Natural killer cell (primary cell): ENCODE results near the gene YPEL1. TPM values are rescaled to one million over a fixed set of nuclear protein-coding genes. Genes with fewer than 3 reads are reported as not detected.
A peak's percentile ranks its signal among the peaks of the same experiment; 100 is the strongest.
"Not testable (repeated sequence)": the region's sequence is repeated elsewhere in the genome, so short reads cannot be mapped to it uniquely, and the experiment has no call there.

Source experiments
- ATAC-seq, 3 donors: fragments of 150-1000 bp in 2 of 3; fragments of 200-7000 bp in 1 of 3; cut with Tn5 transposase; 1 replicate in 1 of 3; 2 replicates in 2 of 3; pipeline ENCODE4 v1.10.0; 2021; ENCODE audit warnings: mild to moderate bottlenecking in 2 of 3, moderate library complexity in 2 of 3
- DNase-seq, 2 donors: peaks; one replicate each; pipeline versions ENCODE4 v3.0.0 to v3.0.0-alpha.2; 2013 to 2021; ENCODE audit warnings: mixed read lengths in 1 of 2
- H3K27ac ChIP-seq: one replicate; pipeline ENCODE4 v1.5.1; 2013; ENCODE audit warnings: mild to moderate bottlenecking, low read length
- H3K27me3 ChIP-seq: one replicate; pipeline ENCODE4 v1.6.1; 2013; ENCODE audit warnings: low read length; ENCODE audit not compliant: control insufficient read depth, insufficient read depth
- H3K36me3 ChIP-seq: one replicate; pipeline ENCODE4 v1.6.1; 2013; ENCODE audit warnings: low read length; ENCODE audit not compliant: control insufficient read depth, insufficient read depth
- H3K4me1 ChIP-seq: one replicate; pipeline ENCODE4 v1.6.1; 2013; ENCODE audit warnings: low read length; ENCODE audit not compliant: control insufficient read depth, insufficient read depth
- H3K4me3 ChIP-seq: one replicate; pipeline ENCODE4 v1.5.1; 2013; ENCODE audit warnings: low read length
- H3K9me3 ChIP-seq: one replicate; pipeline ENCODE4 v1.6.1; 2013; ENCODE audit warnings: low read length; ENCODE audit not compliant: control insufficient read depth, insufficient read depth
- H3K27ac Mint-ChIP-seq, 2 donors: one replicate each; pipeline ENCODE4 v1.8.0; 2022; ENCODE audit warnings: mild to moderate bottlenecking in 2 of 2, mixed read lengths in 2 of 2, moderate library complexity in 1 of 2
- H3K27me3 Mint-ChIP-seq, 2 donors: one replicate each; pipeline ENCODE4 v1.8.0; 2022; ENCODE audit warnings: low read depth in 2 of 2, mixed read lengths in 2 of 2
- H3K36me3 Mint-ChIP-seq: one replicate; pipeline ENCODE4 v1.8.0; 2022; ENCODE audit warnings: mixed read lengths
- H3K4me1 Mint-ChIP-seq, 2 donors: one replicate each; pipeline ENCODE4 v1.8.0; 2022; ENCODE audit warnings: mixed read lengths in 2 of 2
- H3K4me3 Mint-ChIP-seq: one replicate; pipeline ENCODE4 v1.8.0; 2022; ENCODE audit warnings: mild to moderate bottlenecking, moderate library complexity, mixed read lengths
- H3K9me3 Mint-ChIP-seq, 2 donors: one replicate each; pipeline ENCODE4 v1.8.0; 2022; ENCODE audit warnings: mixed read lengths in 2 of 2
- CTCF ChIP-seq: fragments of 200-600 bp; IDR thresholded peaks from one replicate; pipeline ENCODE4 v1.8.0; 2022; ENCODE audit warnings: antibody characterized with exemption
- WGBS: methylation state at CpG from one replicate; pipeline ENCODE4 v1.1.7; 2013; ENCODE audit warnings: missing lambda C conversion rate; ENCODE audit not compliant: insufficient coverage; 5-methylcytosine and 5-hydroxymethylcytosine counted together
- intact Hi-C: fragments of 100-400 bp; cut with micrococcal nuclease; formaldehyde crosslinking; loops from one replicate; pipeline ENCODE4 v1.14.2; 2022
- total RNA-seq, 4 donors: library from RNA; stranded (reverse); fragments of 120-200 nt in 1 of 4; gene quantifications; one replicate each; pipeline versions ENCODE4 v1.2.3 to v1.2.4, GENCODE V29; 2013 to 2022

YPEL1 gene
- total RNA-seq, 3 donors from 2014 or later (not counting 1 experiment from before 2014, with no cell fraction given), result 59.9 to 86.3 (median 68.8) TPM

DNA sequence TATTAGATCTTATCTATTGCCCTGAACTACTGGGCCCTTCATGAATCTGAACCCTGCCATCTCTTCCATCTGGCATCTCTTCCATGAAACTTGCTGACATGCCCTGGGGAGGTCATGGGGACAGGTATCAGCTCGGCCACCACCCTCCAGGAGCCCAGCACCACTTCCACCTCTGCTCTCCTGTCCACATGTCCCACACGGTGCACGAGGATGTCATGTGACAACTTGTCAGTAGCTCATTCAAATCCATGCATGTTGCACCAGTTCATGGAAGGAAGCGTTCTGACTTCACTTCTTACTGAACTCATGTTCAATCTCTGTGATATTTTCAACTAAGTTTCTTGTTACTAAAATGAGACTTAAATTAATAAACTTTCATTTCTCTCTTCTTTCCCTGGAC, 16.6 kb downstream of the YPEL1 start:
- Mint-ChIP-seq H3K27ac (peak overlapping the region; percentile 75 to 78), H3K27me3 (no peaks in the 10 kb centered on the region), H3K36me3 (no peaks in the 10 kb centered on the region), H3K9me3 (no peaks in the 10 kb centered on the region), H3K4me3 (no peak overlapping the region), H3K4me1 (peaks cover 23 to 32% of the 10 kb centered on the region in 2 donors)
- intact Hi-C loops, result no loop called here
- Histone ChIP-seq H3K4me3 (no peak overlapping the region), H3K27ac (no peak overlapping the region), H3K27me3 (no peaks in the 10 kb centered on the region), H3K9me3 (no peaks in the 10 kb centered on the region), H3K4me1 (peaks cover 3% of the 10 kb centered on the region), H3K36me3 (peaks cover 4% of the 10 kb centered on the region)
- no peak for TF ChIP-seq CTCF
- ATAC-seq (no peak), DNase-seq (no peak)
- 49% methylated on average over 4 of the region's 4 CpGs for WGBS

DNA sequence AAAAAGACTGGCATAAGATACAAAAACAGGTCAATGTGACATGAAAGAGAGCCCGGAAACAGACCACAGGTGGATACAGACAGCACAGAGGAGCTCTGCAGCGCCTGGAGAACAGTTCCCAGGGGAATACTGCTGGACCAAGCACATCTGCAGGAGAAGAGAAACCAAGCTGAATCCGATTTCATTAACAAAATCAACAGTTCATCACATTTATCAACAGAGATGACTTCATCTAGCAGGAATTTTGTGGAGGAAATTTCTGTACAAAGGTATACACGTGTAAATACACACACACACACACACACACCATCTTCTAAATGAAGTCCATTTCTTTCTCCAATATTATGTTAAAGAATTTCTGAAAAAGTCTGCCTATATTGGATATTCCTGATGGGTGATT, 17.1 kb downstream of the YPEL1 start:
- intact Hi-C loops, result no loop called here
- H3K9me3 Mint-ChIP-seq, result no peaks in the 10 kb centered on the region
- no peak overlapping the region for H3K27ac ChIP-seq
- ATAC-seq (no peak), DNase-seq (no peak)
- H3K4me1 ChIP-seq, result peaks cover 3% of the 10 kb centered on the region
- no peaks in the 10 kb centered on the region for H3K36me3 Mint-ChIP-seq
- no peaks in the 10 kb centered on the region for H3K9me3 ChIP-seq
- H3K4me3 Mint-ChIP-seq, result no peak overlapping the region
- H3K36me3 ChIP-seq, result peaks cover 7% of the 10 kb centered on the region
- peaks cover 24 to 35% of the 10 kb centered on the region in 2 donors for H3K4me1 Mint-ChIP-seq
- peak overlapping the region; percentile 75 to 78 for H3K27ac Mint-ChIP-seq
- no peak overlapping the region for H3K4me3 ChIP-seq
- no peaks in the 10 kb centered on the region for H3K27me3 ChIP-seq
- no peaks in the 10 kb centered on the region for H3K27me3 Mint-ChIP-seq
- TF ChIP-seq CTCF, result no peak
- WGBS, result 93% methylated on average over 3 of the region's 4 CpGs

- H3K36me3 ChIP-seq, intact Hi-C loops, H3K36me3 Mint-ChIP-seq, H3K27me3 ChIP-seq, H3K9me3 Mint-ChIP-seq, H3K9me3 ChIP-seq, H3K27me3 Mint-ChIP-seq, H3K4me3 ChIP-seq, H3K4me3 Mint-ChIP-seq, ATAC-seq, DNase-seq, H3K27ac ChIP-seq: not testable (repeated sequence)
- Mint-ChIP-seq H3K4me1 (peaks cover 29 to 39% of the 10 kb centered on the region in 2 donors), H3K27ac (peak overlapping the region; percentile 12 to 14)
- peaks cover 10% of the 10 kb centered on the region for H3K4me1 ChIP-seq
- 98% methylated on average over 10 of the region's 15 CpGs for WGBS
These were observed 19.0 kb downstream of the YPEL1 start for GRCh38 chr22:21716395-21717122.

DNA sequence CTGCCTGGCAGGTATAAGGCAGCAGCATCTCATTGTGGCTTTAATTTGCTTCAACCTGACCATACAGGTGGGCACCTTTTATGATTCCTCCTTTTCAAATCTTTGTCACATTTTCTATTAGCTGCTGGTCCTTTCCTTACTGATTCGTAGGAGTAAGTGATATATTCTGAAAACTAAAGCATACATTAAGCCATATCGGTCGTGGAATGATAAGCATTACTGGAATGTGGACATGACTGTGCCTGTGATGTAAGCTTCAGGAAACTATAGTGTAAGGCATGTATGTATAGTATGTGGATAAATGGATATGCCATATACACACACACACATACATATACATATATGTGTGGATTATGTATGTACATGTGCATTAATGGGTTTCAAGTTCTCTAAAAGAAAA, 20.8 kb downstream of the YPEL1 start:
- intact Hi-C loops, result loop anchor here (5.0 kb wide), 1 partner anchor 153 kb away; the partner anchor contains the start of gene MAPK1

More for the DNA sequence above, 20.8 kb downstream of the YPEL1 start:
- ATAC-seq (no peak), DNase-seq (no peak)
- Histone ChIP-seq H3K4me1 (peaks cover 10% of the 10 kb centered on the region), H3K27me3 (no peaks in the 10 kb centered on the region), H3K27ac (no peak overlapping the region), H3K36me3 (peaks cover 16% of the 10 kb centered on the region), H3K4me3 (no peak overlapping the region), H3K9me3 (no peaks in the 10 kb centered on the region)
- Mint-ChIP-seq H3K9me3 (no peaks in the 10 kb centered on the region), H3K4me3 (no peak overlapping the region), H3K27me3 (no peaks in the 10 kb centered on the region), H3K4me1 (peaks cover 29 to 37% of the 10 kb centered on the region in 2 donors), H3K36me3 (no peaks in the 10 kb centered on the region), H3K27ac (peak overlapping the region in 1 of 2 donors; percentile 43)
- 97% methylated on average over 3 of the region's 3 CpGs for WGBS
- TF ChIP-seq CTCF, result no peak
